Activated naive CD8-positive, alpha-beta T cell (primary cell): ENCODE results near the gene GMDS.

Source experiments
- H3K27ac Mint-ChIP-seq: one replicate; pipeline ENCODE4 v1.8.0; 2021; ENCODE audit warnings: mixed read lengths
- H3K27me3 Mint-ChIP-seq: one replicate; pipeline ENCODE4 v1.8.0; 2021; ENCODE audit warnings: mixed read lengths
- H3K36me3 Mint-ChIP-seq: one replicate; pipeline ENCODE4 v1.8.0; 2021; ENCODE audit warnings: mixed read lengths
- H3K4me1 Mint-ChIP-seq: one replicate; pipeline ENCODE4 v1.8.0; 2021; ENCODE audit warnings: low read depth, mixed read lengths
- H3K4me3 Mint-ChIP-seq: one replicate; pipeline ENCODE4 v1.8.0; 2021; ENCODE audit warnings: mild to moderate bottlenecking, mixed read lengths
- H3K9me3 Mint-ChIP-seq: one replicate; pipeline ENCODE4 v1.8.0; 2021; ENCODE audit warnings: low read depth, mixed read lengths

Gene GMDS

DNA sequence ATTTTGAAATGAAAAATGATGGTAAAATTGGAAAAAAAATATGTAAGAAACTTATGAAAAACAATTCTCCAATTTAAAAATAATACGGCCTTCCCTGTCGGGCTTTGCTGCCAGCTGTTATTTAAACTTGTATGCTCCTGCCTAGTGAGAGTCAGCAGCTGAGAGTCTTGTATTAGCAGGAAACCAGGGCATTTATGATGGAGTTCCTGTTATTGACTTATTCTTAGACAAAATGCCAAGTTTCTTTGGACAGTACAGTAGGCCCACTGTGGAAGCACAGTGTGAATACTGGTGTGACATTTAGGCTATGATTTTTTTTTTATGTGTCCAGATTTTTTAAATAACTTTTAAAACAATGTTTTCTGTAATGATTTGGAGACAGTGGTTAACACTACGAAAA, 42.1 kb downstream of the GMDS start:
- H3K9me3 Mint-ChIP-seq = no peaks in the 10 kb centered on the region
- peaks cover 3% of the 10 kb centered on the region for H3K36me3 Mint-ChIP-seq
- H3K27me3 Mint-ChIP-seq = no peaks in the 10 kb centered on the region
- no peak overlapping the region for H3K27ac Mint-ChIP-seq
- no peak overlapping the region for H3K4me3 Mint-ChIP-seq
- H3K4me1 Mint-ChIP-seq = no peaks in the 10 kb centered on the region

DNA sequence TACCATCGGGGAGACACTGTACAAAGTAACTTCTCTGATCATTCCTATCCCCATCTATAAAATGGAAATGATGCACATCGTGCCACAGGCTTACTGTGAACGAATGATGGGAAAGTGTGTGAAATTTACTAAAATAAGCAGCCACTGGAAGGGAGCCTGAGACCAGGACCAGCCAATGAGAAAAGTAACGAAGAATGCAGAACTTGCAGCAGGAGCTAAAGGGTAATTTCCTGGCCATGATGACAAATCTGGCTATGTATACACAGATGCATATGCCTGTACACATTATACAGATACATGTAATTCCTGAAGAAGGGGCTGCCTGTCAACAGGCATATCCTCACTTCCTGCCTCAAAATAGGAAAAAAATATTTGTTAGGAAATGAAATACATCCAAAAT, 47.4 kb downstream of the GMDS start:
- H3K9me3 Mint-ChIP-seq = no peaks in the 10 kb centered on the region
- no peak overlapping the region for H3K27ac Mint-ChIP-seq
- H3K36me3 Mint-ChIP-seq = peaks cover 2% of the 10 kb centered on the region
- H3K4me1 Mint-ChIP-seq = peaks cover 5% of the 10 kb centered on the region
- no peak overlapping the region for H3K4me3 Mint-ChIP-seq
- no peaks in the 10 kb centered on the region for H3K27me3 Mint-ChIP-seq

DNA sequence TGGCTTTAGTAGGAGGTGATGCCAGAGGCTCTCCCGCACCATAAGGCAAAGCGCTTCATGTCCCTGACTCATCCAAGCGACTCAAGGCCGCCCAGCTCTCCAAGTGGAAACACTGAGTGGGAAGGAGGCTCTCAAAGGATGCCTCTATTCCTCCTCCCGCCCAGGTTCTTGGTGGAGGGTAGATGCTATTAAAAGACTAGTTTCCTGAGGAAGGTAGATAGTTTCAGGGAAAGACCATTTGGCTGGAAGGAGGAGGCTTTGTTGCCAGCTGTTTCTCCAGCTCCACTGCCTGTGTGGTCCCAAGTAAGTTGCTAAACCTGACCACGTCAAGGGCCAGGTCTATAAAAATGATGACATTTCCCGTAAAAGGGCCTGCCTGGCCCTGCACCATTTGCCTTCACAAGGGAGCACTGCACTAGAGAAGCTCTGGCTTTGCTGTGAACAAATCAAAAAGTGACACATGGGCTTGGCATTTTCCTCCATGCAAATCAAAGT, 48.2 kb downstream of the GMDS start:
- peaks cover 5% of the 10 kb centered on the region for H3K4me1 Mint-ChIP-seq
- H3K9me3 Mint-ChIP-seq = no peaks in the 10 kb centered on the region
- H3K4me3 Mint-ChIP-seq = no peak overlapping the region
- H3K27ac Mint-ChIP-seq = no peak overlapping the region
- H3K27me3 Mint-ChIP-seq = no peaks in the 10 kb centered on the region
- H3K36me3 Mint-ChIP-seq = peaks cover 4% of the 10 kb centered on the region

GRCh38 chr6:2196079-2196679, 49.2 kb downstream of the GMDS start:
- Mint-ChIP-seq H3K4me1 (peaks cover 5% of the 10 kb centered on the region), H3K27me3 (no peaks in the 10 kb centered on the region), H3K9me3 (no peaks in the 10 kb centered on the region), H3K36me3 (peaks cover 4% of the 10 kb centered on the region), H3K27ac (no peak overlapping the region), H3K4me3 (no peak overlapping the region)

- Mint-ChIP-seq H3K27me3 (no peaks in the 10 kb centered on the region), H3K4me3 (no peak overlapping the region), H3K4me1 (peaks cover 6% of the 10 kb centered on the region), H3K9me3 (no peaks in the 10 kb centered on the region), H3K27ac (no peak overlapping the region), H3K36me3 (peaks cover 4% of the 10 kb centered on the region)
Measured at GRCh38 chr6:2194643-2195042, 50.8 kb downstream of the GMDS start.

- Mint-ChIP-seq H3K4me1 (peaks cover 8% of the 10 kb centered on the region), H3K27me3 (no peaks in the 10 kb centered on the region), H3K9me3 (no peaks in the 10 kb centered on the region), H3K27ac (no peak overlapping the region), H3K4me3 (no peak overlapping the region), H3K36me3 (peaks cover 4% of the 10 kb centered on the region)
Measured at GRCh38 chr6:2193931-2194330, 51.5 kb downstream of the GMDS start.

DNA sequence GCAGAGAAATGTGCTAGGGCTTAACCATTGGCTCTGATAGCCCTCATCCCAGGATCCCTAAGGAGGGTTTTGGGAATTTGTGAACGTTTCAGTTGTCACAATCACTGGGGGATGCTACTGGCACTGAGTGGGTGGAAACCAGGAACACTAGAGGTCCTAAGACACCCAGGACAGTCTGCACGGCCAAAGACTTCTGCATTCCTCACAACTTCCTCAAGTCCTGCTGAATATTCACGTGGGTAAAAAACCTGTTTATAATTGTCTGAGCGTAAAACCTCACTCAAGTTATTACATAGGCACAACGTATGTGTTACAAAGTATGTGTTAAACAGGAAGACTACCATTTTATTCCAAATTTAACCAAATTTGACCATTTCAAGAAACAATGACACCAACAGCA, 52.4 kb downstream of the GMDS start:
- Mint-ChIP-seq H3K4me1 (peaks cover 11% of the 10 kb centered on the region), H3K9me3 (no peaks in the 10 kb centered on the region), H3K27ac (no peak overlapping the region), H3K4me3 (no peak overlapping the region), H3K27me3 (no peaks in the 10 kb centered on the region), H3K36me3 (peaks cover 4% of the 10 kb centered on the region)

DNA sequence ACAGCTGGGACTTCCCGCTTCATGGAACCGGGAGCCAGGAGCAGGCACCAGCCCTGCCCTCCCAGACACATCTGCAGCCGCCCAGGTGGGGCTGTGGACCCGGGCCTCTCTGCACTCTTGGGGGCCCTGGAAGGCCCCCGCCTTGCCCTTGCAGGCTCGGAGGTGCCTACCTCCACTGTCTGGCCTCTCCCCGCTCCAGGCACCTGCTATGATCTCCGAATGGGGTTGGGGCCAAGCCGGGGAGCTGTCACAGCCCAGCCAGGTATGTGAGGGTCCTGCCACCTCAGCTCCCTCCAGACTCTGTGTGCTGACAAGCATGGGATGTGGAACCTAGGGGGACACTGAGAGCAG, 54.0 kb downstream of the GMDS start:
- Mint-ChIP-seq H3K36me3 (peaks cover 4% of the 10 kb centered on the region), H3K4me3 (no peak overlapping the region), H3K9me3 (no peaks in the 10 kb centered on the region), H3K4me1 (peaks cover 25% of the 10 kb centered on the region), H3K27ac (no peak overlapping the region), H3K27me3 (no peaks in the 10 kb centered on the region)

DNA sequence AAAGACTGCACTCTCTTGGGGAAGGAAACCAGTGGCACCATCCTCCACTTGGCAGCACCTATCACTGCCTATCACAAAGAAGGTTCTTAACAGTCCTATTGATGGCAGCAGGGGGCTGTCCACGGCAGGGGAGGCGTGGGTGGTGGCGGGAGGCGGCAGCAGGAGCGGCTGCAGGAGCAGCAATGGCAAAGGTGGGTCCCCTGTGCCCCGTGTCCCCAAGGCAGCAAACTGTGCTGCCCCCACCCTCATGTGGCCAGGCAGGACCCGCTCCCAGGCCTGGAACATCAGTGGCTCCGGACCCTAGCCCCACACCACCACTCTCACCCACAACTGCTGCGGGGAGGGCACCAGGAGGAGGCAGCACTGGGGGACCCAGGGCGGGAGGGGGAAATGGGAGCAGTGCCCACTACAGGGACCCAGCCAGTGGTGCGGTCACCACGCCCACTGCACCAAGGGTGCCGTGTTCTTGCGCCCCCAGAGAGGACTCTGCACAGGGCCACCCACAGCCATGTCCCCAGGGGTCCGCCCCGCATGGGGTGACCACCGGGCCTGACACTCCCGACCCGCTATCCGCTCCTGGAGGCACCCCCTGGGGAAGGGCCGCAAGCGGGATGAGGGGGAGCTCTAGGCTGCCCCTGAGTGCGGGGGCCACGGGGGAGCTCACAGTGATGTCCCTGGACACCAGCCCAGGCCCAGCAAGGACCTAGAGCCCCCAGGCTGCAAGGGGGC, 54.6 kb downstream of the GMDS start:
- Mint-ChIP-seq H3K27me3 (no peaks in the 10 kb centered on the region), H3K4me1 (peaks cover 23% of the 10 kb centered on the region), H3K27ac (no peak overlapping the region), H3K9me3 (no peaks in the 10 kb centered on the region), H3K36me3 (peaks cover 4% of the 10 kb centered on the region), H3K4me3 (no peak overlapping the region)

DNA sequence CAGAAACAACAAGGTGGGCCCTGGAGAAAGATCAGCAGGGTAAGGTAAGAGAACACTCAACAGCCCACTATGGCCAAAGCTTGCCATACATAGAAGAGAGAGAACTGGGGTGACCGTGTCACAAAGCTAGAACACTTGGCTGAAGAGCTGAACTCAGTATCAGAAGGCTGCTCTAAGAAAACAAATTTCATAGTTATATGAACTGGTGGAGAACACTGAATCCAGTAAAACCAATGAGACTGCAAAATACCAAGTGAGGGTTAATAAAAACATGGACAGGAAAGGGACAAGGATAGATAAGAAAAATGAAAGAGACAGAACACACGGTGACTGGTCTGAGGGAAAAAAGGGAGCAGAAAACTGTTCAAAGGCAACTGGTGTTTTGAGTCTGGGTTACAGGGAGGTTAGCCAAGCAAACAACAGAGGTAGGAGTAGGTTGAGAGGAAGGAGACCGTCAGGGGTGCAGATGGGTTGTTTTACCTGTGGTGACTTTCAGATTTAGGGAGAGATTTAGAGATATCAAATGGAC, 56.5 kb downstream of the GMDS start:
- no peak overlapping the region for H3K27ac Mint-ChIP-seq

DNA sequence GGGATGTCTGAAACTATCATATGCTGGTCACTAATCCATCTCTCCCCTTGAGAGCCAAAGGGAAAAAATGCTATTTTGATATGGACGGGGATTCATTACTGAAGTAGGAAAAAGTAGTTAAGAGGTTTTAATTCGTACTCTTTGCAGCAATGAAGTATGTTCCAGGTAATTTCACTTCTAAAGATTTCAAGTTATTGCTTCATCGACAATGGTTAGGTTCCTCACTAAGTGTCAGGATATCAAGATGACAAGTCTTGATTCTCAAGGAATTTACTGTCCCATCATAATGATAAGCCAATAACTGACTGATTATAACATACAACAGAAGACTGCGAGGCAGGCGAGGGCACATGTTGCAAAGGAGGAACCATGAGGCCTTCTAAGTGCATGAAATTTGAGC, 57.0 kb downstream of the GMDS start:
- Mint-ChIP-seq H3K27me3 (no peaks in the 10 kb centered on the region), H3K27ac (no peak overlapping the region), H3K9me3 (no peaks in the 10 kb centered on the region), H3K36me3 (peaks cover 4% of the 10 kb centered on the region), H3K4me3 (no peak overlapping the region), H3K4me1 (peaks cover 32% of the 10 kb centered on the region)

More for the DNA sequence above, 56.5 kb downstream of the GMDS start:
- Mint-ChIP-seq H3K36me3 (peaks cover 4% of the 10 kb centered on the region), H3K27me3 (no peaks in the 10 kb centered on the region), H3K4me1 (peaks cover 32% of the 10 kb centered on the region), H3K4me3 (no peak overlapping the region), H3K9me3 (no peaks in the 10 kb centered on the region)

GRCh38 chr6:2187826-2188225, 57.6 kb downstream of the GMDS start:
- Mint-ChIP-seq H3K27me3 (no peaks in the 10 kb centered on the region), H3K9me3 (no peaks in the 10 kb centered on the region), H3K4me1 (peaks cover 32% of the 10 kb centered on the region), H3K36me3 (peaks cover 4% of the 10 kb centered on the region), H3K4me3 (no peak overlapping the region), H3K27ac (no peak overlapping the region)

DNA sequence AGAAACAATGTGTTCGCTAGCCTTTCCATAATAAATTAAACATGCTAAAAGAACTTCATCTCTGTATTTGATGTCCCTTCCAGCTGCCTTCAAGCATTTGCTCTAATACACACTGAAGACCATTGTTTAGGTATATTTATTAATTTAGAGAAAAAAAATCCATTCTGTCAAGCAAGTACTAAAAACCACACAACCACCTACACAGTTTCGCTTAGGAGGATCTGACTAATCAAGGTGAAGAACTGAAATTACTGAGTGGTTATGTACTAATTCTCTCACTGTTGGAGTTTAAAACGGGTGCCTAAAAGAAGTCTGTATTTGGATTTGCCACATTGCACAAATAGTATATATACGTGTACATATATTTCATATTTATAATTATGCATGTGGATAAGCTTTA, 58.9 kb downstream of the GMDS start:
- Mint-ChIP-seq H3K9me3 (no peaks in the 10 kb centered on the region), H3K4me1 (peaks cover 35% of the 10 kb centered on the region), H3K27me3 (no peaks in the 10 kb centered on the region), H3K4me3 (no peak overlapping the region), H3K27ac (no peak overlapping the region), H3K36me3 (peaks cover 2% of the 10 kb centered on the region)

- H3K36me3 Mint-ChIP-seq = peaks cover 2% of the 10 kb centered on the region
- H3K27ac Mint-ChIP-seq = no peak overlapping the region
- H3K27me3 Mint-ChIP-seq = no peaks in the 10 kb centered on the region
- H3K9me3 Mint-ChIP-seq = no peaks in the 10 kb centered on the region
- H3K4me3 Mint-ChIP-seq = no peak overlapping the region
- H3K4me1 Mint-ChIP-seq = peaks cover 38% of the 10 kb centered on the region
Measured at GRCh38 chr6:2185466-2185865, 59.9 kb downstream of the GMDS start.

DNA sequence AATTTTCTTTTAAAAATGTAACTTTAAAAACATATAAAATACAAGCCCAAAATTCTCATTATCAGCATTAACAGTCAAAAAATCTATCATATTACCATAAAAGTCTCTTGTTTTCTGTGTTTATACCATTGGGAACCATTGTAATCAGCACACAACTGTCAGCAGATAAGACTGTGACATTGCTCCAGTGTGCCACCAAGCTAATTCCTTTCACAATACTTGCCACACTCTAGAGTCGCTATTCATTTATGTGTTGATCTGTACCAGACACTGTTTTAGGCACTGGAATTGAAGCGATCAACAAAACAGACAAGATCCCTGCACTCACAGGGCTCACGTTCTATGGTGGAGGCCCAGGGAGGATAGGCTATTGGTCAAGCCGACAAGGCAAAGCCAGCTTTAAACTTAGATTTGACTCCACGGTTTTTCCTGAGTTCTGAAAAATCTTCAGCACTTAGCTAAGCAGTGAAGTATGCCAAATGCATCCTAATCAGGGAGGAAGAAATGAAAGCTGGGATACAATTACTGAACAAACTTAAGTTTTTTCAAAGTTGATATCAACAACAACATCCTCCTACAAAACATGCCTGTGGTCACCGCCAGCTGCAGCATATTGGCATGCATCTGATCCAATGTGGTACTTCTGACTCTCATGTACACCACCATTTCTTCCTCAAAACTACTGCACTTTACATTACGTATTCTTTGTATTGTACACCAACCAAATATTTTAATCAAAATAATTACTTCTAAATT, 60.5 kb downstream of the GMDS start:
- Mint-ChIP-seq H3K36me3 (peaks cover 2% of the 10 kb centered on the region), H3K4me3 (no peak overlapping the region), H3K27me3 (no peaks in the 10 kb centered on the region), H3K9me3 (no peaks in the 10 kb centered on the region), H3K4me1 (peaks cover 38% of the 10 kb centered on the region), H3K27ac (no peak overlapping the region)
